Spleen (tissue), 7 donors: ENCODE data around the gene SLC12A9.

Experiments used
- POLR2A ChIP-seq, 3 donors: fragments of 450-650 bp; IDR thresholded peaks; one replicate each; pipeline ENCODE4 v1.5.1; 2017; ENCODE audit warnings: antibody characterized with exemption in 3 of 3, mild to moderate bottlenecking in 1 of 3
- POLR2AphosphoS5 ChIP-seq, 3 donors: sonication (generic); formaldehyde crosslinking; IDR thresholded peaks; one replicate each; pipeline ENCODE4 v1.5.1; 2017; ENCODE audit warnings: antibody characterized with exemption in 3 of 3
- TF ChIP-seq, protein P1 (sequence below), 11 experiments: fragments of 200-600 bp in 7 of 11; fragments of 450-650 bp in 4 of 11; sonication (generic) in 4 of 11; IDR thresholded peaks in 8 of 11; conservative IDR thresholded peaks in 3 of 11; 1 replicate in 7 of 11; 2 replicates in 4 of 11; pipeline versions ENCODE4 v1.4.0 to v1.8.0; 2016 to 2021; ENCODE audit warnings: antibody characterized with exemption in 11 of 11, inconsistent platforms in 4 of 11, mild to moderate bottlenecking in 1 of 11
- donor health status: DM: no; HTN: no; CAD: no; lungs with moderate emphysema.
- donor health status: DM: no; HTN: no; CAD: no.
- donor health status: DM: no; HTN: no; CAD: no.

- TF ChIP-seq, protein P1, sequence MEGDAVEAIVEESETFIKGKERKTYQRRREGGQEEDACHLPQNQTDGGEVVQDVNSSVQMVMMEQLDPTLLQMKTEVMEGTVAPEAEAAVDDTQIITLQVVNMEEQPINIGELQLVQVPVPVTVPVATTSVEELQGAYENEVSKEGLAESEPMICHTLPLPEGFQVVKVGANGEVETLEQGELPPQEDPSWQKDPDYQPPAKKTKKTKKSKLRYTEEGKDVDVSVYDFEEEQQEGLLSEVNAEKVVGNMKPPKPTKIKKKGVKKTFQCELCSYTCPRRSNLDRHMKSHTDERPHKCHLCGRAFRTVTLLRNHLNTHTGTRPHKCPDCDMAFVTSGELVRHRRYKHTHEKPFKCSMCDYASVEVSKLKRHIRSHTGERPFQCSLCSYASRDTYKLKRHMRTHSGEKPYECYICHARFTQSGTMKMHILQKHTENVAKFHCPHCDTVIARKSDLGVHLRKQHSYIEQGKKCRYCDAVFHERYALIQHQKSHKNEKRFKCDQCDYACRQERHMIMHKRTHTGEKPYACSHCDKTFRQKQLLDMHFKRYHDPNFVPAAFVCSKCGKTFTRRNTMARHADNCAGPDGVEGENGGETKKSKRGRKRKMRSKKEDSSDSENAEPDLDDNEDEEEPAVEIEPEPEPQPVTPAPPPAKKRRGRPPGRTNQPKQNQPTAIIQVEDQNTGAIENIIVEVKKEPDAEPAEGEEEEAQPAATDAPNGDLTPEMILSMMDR (IDR thresholded peaks at IDR 0.05 in 8 of 11, conservative IDR thresholded peaks at IDR 0.05 in 3 of 11): no peak
- no peak for TF ChIP-seq POLR2AphosphoS5 (IDR thresholded peaks at IDR 0.05)
- TF ChIP-seq POLR2A (IDR thresholded peaks at IDR 0.05): no peak
Measured at GRCh38 chr7:100865372-100865911, 12.9 kb downstream of the SLC12A9 start.
